ENCODE data around the gene TUBG1.

TUBG1 gene

DNA sequence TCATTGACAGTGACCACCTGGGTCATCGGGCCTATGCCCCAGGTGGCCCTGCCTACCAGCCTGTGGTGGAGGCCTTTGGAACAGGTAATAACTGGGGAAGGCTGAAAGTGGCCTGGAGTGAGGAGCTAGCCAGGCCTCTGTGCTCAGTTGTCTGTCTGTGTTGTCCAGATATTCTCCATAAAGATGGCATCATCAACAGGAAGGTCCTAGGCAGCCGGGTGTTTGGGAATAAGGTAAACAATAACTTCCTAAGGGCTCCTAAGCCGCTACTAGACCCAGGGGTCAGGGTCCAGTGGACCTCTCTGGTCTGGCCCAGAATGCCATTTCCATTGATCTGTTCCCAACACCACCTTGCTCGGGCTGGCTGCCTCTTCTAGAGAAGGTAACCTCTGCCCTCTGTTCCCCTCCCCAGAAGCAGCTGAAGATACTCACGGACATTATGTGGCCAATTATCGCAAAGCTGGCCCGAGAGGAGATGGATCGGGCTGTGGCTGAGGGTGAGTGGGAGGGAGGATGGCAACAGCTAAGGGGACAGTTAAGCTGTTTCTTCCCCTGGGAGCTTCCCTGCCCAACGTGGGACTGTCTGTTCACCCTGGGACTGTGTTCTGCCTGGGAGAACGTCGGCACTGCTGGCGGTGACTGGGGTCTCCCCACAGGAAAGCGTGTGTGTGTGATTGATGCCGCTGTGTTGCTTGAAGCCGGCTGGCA is 44.5 kb upstream of the TUBG1 start:
- TF ChIP-seq, protein P1, sequence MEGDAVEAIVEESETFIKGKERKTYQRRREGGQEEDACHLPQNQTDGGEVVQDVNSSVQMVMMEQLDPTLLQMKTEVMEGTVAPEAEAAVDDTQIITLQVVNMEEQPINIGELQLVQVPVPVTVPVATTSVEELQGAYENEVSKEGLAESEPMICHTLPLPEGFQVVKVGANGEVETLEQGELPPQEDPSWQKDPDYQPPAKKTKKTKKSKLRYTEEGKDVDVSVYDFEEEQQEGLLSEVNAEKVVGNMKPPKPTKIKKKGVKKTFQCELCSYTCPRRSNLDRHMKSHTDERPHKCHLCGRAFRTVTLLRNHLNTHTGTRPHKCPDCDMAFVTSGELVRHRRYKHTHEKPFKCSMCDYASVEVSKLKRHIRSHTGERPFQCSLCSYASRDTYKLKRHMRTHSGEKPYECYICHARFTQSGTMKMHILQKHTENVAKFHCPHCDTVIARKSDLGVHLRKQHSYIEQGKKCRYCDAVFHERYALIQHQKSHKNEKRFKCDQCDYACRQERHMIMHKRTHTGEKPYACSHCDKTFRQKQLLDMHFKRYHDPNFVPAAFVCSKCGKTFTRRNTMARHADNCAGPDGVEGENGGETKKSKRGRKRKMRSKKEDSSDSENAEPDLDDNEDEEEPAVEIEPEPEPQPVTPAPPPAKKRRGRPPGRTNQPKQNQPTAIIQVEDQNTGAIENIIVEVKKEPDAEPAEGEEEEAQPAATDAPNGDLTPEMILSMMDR (conservative IDR thresholded peaks at IDR 0.05): no peak
- peak overlapping the region; percentile 79; the same call in 1 of the 2 replicates for H3K27ac ChIP-seq

DNA sequence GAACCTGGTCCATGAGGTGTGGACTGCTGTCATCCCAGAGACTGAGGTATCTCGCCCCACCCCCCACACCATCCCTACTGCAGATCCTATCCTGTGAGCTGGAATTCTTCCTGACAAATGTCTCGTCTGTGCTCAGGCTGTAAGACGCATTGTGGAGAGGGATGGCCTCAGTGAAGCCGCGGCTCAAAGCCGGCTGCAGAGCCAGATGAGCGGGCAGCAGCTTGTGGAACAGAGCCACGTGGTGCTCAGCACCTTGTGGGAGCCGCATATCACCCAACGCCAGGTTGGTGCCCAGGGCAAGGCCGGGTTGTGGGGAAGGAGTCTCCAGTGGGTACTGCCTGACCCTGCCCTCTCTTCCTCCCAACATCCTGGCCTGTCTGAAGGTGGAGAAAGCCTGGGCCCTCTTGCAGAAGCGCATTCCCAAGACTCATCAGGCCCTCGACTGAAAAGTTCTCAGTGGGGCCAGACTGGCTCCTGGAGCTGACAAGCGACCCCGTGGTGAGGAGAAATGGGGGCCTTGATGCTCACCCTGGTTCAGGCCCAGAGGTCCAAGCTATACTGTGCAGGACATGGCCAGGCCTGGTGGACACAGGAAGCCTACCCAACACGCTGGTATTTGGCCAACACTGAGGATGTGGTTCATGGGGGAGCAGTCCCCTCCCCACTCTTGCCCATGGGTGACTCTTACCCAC is 43.8 kb upstream of the TUBG1 start:
- TF ChIP-seq, protein P1 (conservative IDR thresholded peaks at IDR 0.05): no peak
- H3K27ac ChIP-seq: peak overlapping the region; percentile 82

DNA sequence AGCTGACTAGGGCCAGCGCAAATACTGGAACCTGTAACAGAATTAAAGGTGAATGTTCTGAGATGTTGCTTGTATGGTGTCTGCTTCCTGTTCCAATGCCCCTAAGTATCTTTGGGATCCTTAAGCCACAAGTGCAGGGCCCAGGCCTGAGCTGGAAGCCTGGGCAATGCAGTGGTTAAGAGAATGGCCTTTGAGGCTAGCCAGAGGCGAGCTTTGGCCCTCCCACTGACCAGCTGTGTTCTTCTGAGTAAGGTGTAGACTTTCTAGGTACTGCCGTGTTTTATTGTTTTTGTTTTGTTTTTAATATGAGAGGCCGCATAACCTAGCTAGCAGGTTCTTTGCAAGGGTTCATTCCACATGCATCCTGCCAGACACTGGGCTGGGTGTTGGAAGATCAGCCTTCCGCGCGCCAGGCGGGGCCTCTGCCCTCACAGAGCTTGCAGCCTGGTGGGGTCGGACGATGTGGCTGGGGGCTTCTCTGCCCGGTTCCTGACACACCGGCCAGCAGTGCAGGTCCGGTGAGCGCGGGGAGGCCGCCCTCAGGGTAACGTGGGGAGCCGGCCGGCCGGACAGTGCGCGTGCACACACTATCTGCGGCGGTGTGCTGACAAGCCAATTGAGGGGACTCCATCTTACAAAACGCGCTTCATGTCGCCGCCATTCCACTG is 43.1 kb upstream of the TUBG1 start:
- TF ChIP-seq, protein P1 (conservative IDR thresholded peaks at IDR 0.05): no peak
- H3K27ac ChIP-seq: peak overlapping the region; percentile 82

DNA sequence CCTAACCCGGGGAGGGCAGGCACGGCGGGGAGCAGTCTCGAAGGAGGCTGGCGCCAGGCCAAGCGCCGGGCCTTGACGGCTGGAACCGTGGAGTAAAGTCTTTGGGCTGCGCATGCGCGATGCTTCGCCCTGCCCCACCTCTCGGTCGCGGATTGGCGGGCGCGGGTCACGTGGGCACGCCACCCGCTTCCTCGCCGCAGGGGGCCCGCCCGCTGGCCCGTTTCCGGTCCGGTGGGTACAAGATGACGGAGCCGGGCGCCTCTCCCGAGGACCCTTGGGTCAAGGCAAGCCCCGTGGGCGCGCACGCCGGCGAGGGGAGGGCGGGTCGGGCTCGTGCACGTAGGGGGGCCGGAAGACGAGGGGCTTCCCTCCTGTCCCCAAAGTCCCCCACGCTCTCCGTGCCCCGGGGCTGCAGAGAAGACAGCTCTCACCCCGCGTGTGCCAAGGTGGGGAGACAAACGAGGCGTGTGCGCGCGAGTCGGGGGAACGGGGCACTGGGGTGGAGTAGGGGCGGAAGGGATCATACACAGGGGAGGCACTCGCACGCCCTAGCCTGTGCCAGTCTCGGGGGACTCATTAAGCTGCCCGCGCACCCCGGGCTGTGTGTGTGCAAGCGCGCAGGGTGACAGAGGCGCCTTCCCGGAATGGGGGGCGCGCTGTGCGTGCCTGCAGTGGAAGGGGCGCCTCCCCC is 42.5 kb upstream of the TUBG1 start, which contains the start of gene MLX:
TSS of gene MLX (plus strand) at position 218 of the 691 bp plus-strand sequence. CDS start at position 243, 25 bp downstream.
- TF ChIP-seq, protein P1 (conservative IDR thresholded peaks at IDR 0.05): no peak
- H3K27ac ChIP-seq: peak within 1 kb of the TSS; percentile 82

DNA sequence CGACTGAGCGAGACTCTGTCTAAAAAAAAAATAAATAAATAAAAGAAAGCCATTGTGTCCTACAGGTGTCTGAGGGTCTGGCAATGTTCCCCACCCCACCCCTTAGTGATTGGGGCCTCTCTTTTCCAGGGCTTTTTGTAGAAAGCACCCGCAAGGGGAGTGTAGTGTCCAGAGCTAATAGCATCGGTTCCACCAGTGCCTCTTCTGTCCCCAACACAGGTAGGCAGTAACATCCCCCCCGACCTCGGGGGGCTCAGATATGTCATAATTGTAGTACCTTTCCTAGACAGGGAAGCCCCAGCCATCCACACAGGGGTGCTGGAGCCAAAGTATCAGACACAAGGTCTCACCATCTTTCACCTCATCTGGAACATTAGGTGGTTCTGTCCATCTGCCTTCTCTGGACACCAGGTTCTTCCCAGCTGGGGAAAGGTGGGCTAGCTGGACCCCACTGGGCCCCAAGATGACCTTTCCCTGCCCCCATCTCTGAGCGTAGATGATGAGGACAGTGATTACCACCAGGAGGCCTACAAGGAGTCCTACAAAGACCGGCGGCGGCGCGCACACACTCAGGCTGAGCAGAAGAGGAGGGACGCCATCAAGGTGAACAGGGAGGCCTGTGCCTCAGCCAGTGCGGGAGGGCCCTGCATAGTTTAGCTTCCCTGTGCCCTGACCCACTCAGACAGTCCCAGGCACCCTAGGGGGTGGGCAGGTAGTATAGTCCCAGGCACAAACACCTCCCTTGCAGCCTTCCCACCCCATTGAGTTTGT is 41.0 kb upstream of the TUBG1 start:
- no peak overlapping the region for H3K27ac ChIP-seq
- TF ChIP-seq, protein P1 (conservative IDR thresholded peaks at IDR 0.05): no peak

DNA sequence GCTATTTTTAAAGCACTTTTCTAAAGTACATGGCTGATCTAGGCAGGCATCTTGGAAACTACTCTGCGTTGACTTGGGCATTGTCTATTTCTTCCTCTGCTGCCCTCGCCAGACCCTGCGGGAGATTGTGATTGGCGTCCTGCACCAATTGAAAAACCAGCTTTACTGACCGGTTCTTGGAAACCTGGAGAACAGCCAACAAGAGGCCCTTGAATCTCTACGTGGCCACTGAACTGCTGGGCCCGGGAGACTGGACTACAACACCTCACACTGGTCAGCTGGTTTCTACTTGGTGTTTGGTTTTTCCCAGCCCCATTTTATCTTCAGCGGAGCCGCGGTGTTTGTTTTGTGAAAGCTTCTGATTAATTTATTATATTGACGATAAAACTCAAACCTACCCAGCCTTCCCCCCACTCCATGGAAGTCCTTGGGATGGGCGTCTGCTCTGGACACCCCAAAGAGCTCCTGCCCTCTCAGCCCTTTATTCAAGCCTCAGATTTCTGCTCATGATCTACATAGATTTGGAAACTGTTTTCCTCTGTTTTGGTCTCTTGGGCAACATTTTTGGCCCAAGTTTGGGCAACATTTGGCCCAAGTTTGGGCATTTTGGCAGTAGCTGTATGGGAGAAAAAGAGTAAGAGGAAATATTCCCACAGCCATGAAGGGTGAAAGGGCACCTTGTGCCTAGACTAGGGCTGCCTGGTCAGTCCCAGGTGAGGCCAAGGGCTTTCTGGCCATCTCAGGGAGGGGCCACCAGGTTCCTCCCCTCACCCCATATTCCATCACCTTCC is 37.9 kb upstream of the TUBG1 start:
- TF ChIP-seq, protein P1 (conservative IDR thresholded peaks at IDR 0.05): no peak
- peak overlapping the region; percentile 73 for H3K27ac ChIP-seq

Measured in VCaP (cell line).